Measurements from ENCODE around the gene CCDC171. TPM values are rescaled to one million over a fixed set of nuclear protein-coding genes. Genes with fewer than 3 reads are reported as not detected.

The CCDC171 gene
- total RNA-seq, 3 donors from 2014 or later: 3.6 to 4.5 (median 3.6) TPM

DNA sequence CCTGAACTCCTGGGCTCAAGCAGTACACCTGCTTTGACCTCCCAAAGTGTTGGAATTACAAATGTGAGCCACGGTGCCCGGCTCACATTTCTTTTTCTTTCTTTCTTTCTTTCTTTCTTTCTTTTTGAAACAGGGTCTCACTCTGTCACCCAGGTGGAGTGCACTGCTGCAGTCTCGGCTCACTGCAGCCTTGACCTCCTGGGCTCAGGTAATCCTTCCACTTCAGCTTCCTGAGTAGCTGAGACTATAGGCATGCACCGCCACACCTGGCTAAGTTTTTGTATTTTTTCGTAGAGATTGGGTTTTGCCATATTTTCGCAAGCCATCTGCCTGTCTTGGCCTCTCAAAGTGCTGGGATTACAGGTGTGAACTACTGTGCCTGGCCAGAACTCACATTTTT is 183.7 kb downstream of the CCDC171 start:
- TF ChIP-seq, protein P1, sequence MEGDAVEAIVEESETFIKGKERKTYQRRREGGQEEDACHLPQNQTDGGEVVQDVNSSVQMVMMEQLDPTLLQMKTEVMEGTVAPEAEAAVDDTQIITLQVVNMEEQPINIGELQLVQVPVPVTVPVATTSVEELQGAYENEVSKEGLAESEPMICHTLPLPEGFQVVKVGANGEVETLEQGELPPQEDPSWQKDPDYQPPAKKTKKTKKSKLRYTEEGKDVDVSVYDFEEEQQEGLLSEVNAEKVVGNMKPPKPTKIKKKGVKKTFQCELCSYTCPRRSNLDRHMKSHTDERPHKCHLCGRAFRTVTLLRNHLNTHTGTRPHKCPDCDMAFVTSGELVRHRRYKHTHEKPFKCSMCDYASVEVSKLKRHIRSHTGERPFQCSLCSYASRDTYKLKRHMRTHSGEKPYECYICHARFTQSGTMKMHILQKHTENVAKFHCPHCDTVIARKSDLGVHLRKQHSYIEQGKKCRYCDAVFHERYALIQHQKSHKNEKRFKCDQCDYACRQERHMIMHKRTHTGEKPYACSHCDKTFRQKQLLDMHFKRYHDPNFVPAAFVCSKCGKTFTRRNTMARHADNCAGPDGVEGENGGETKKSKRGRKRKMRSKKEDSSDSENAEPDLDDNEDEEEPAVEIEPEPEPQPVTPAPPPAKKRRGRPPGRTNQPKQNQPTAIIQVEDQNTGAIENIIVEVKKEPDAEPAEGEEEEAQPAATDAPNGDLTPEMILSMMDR (IDR thresholded peaks at IDR 0.05): no peak
- H3K4me3 ChIP-seq: no peak overlapping the region
- no peak for DNase-seq
- no peaks in the 10 kb centered on the region for H3K4me1 ChIP-seq (ENCODE audit: low read depth)
- intact Hi-C loops (cut with DNase I, micrococcal nuclease): no loop called here
- H3K9me3 ChIP-seq: no peaks in the 10 kb centered on the region
- H3K36me3 ChIP-seq (ENCODE audit: low read depth): no peaks in the 10 kb centered on the region
- no peak for ATAC-seq

- intact Hi-C loops (cut with DNase I, micrococcal nuclease): no loop called here
- ATAC-seq (no peak), DNase-seq (no peak)
- no peak overlapping the region for H3K4me3 ChIP-seq
- no peaks in the 10 kb centered on the region for H3K36me3 ChIP-seq (ENCODE audit: low read depth)
- H3K9me3 ChIP-seq: no peaks in the 10 kb centered on the region
- TF ChIP-seq, protein P1 (IDR thresholded peaks at IDR 0.05): no peak
- no peaks in the 10 kb centered on the region for H3K4me1 ChIP-seq (ENCODE audit: low read depth)
Measured at GRCh38 chr9:15738011-15738410, 185.2 kb downstream of the CCDC171 start.

DNA sequence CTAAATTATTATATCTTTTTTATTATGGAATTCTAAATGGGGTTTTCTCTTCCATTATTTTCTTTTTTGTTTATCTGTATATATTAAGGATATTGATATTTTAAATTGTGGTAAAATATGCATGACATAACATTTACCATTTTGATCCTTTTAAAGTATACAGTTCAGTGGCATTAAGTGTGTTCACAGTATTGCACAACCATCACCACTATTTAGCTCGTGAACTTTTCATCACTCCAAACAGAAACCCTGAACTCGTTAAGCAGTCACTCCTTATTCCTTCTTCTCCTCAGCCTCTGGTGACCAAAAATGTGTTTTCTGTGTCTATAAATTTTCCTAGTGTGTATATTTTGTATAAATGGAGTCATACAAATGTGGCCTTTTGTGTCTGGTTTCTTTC is 188.2 kb downstream of the CCDC171 start:
- intact Hi-C loops (cut with DNase I, micrococcal nuclease): no loop called here
- Histone ChIP-seq H3K4me3 (no peak overlapping the region), H3K36me3 (ENCODE audit: low read depth) (no peaks in the 10 kb centered on the region), H3K4me1 (ENCODE audit: low read depth) (no peaks in the 10 kb centered on the region), H3K9me3 (no peaks in the 10 kb centered on the region)
- ATAC-seq: no peak
- DNase-seq: no peak
- TF ChIP-seq, protein P1 (IDR thresholded peaks at IDR 0.05): no peak

DNA sequence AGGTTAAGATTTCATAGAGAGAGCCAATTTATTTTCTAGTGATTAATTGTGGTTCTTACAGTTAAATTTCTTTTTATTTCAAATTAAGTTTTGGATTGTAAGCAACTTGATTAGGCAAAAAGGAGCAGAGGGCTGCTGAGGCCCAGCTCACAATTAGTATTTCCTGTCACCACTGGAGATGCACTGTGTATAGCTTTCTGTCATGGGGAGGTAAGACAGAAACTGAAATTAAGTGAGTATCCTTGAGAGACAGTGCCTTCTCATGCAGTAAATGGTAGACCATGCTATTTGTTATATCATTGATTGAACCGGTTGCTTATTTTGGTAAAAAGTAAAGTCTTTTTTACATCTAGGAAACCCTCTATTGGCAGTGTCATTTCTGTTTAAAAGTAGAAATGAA is 190.7 kb downstream of the CCDC171 start:
- H3K36me3 ChIP-seq (ENCODE audit: low read depth): no peaks in the 10 kb centered on the region
- H3K4me1 ChIP-seq (ENCODE audit: low read depth): no peaks in the 10 kb centered on the region
- intact Hi-C loops (cut with DNase I, micrococcal nuclease): no loop called here
- ATAC-seq (no peak), DNase-seq (no peak)
- TF ChIP-seq, protein P1 (IDR thresholded peaks at IDR 0.05): no peak
- no peak overlapping the region for H3K4me3 ChIP-seq
- no peaks in the 10 kb centered on the region for H3K9me3 ChIP-seq

GRCh38 chr9:15744196-15744595 is 191.4 kb downstream of the CCDC171 start:
- intact Hi-C loops (cut with DNase I, micrococcal nuclease): no loop called here

More at GRCh38 chr9:15744196-15744595, 191.4 kb downstream of the CCDC171 start:
- no peaks in the 10 kb centered on the region for H3K36me3 ChIP-seq (ENCODE audit: low read depth)
- no peaks in the 10 kb centered on the region for H3K4me1 ChIP-seq (ENCODE audit: low read depth)
- TF ChIP-seq, protein P1 (IDR thresholded peaks at IDR 0.05): no peak
- DNase-seq: no peak
- no peak for ATAC-seq
- no peak overlapping the region for H3K4me3 ChIP-seq
- no peaks in the 10 kb centered on the region for H3K9me3 ChIP-seq
